Adrenal gland (tissue), 12 donors: ENCODE measurements around the gene ALG13. TPM values are rescaled to one million over a fixed set of nuclear protein-coding genes. Genes with fewer than 3 reads are reported as not detected.

Source experiments
- polyA plus RNA-seq, 3 donors: library from polyadenylated mRNA; stranded (reverse); fragments of 200-250 nt in 2 of 3; fragments of 350-450 nt in 1 of 3; fragmentation: Illumina TruSeq in 1 of 3; extraction: RNeasy Lipid Tissue Mini Kit (QIAGEN cat#74804) in 1 of 3; gene quantifications; one replicate each; pipeline ENCODE4 v1.2.3, GENCODE V29; 2013 to 2014
- small RNA-seq, 2 donors: library from RNA; depleted of rRNA; stranded (forward); fragments of <200 nt; gene quantifications; one replicate each; pipeline ENCODE3, GENCODE V24; 2016
- total RNA-seq, 9 donors: library from RNA; depleted of rRNA in 4 of 9; stranded (reverse); fragments of >200 nt in 4 of 9; fragments of 120-200 nt in 1 of 9; fragmentation: NEBNext Ultra II Directional in 1 of 9; extraction: Animal tissue kit (Norgen Biotek cat#: 25700) in 1 of 9; gene quantifications; one replicate each; pipeline versions ENCODE4 v1.1.0 to v1.2.4, GENCODE V29; 2013 to 2023
- donor health status: healthy with polysubstance abuse.
- donor health status: Bipolar disorder and iron deficiency.
- donor health status: DM: yes; HTN: yes; CAD: no.
- donor health status: DM: no; HTN: no; CAD: no.
- donor health status: DM: no; HTN: no; CAD: no.
- donor health status: DM: yes; HTN: yes; CAD: no.

ALG13 gene
- total and polyA plus RNA-seq, 12 donors, result 30.3 to 98.1 (median 52.8) TPM

Small RNAs within 50 kb of the gene (small RNA-seq; reads per million reads assigned to genes)
- 0 reads per million in 2 donors for gene RNA5SP512

Other genes with a start within 250 kb of the ALG13 start
- gene SERTM2, start 169.5 kb upstream of the ALG13 start, total RNA-seq, result under 1 TPM in 4 of 9 donors, not detected in 5; 0.07 to 0.22 (median 0.11) TPM
- gene SERTM2, start 169.5 kb upstream of the ALG13 start, polyA plus RNA-seq, result under 1 TPM; 0.03 to 0.24 (median 0.11) TPM
- gene TRPC5OS, start 195.0 kb downstream of the ALG13 start, total RNA-seq, result under 1 TPM in 1 of 9 donors, not detected in 8; 0.22 TPM
- under 1 TPM in 2 of 3 donors, not detected in 1; 0.03 to 0.38 TPM for gene TRPC5OS, start 195.0 kb downstream of the ALG13 start, polyA plus RNA-seq